Heart left ventricle (tissue), 16 donors: ENCODE measurements around the gene PTPRH. TPM values are rescaled to one million over a fixed set of nuclear protein-coding genes. Genes with fewer than 3 reads are reported as not detected.

Experiments
- ATAC-seq, 4 donors: fragments of 200-7000 bp; cut with Tn5 transposase; one replicate each; pipeline ENCODE4 v1.9.1; 2020 to 2022; ENCODE audit warnings: moderate library complexity in 4 of 4, mild to moderate bottlenecking in 3 of 4, moderate number of reproducible peaks in 1 of 4
- DNase-seq, 5 donors: peaks; one replicate each; pipeline ENCODE4 v3.0.0-alpha.2; 2020
- H3K27ac ChIP-seq, 12 donors: fragments of 200-600 bp; sonication (generic) in 4 of 12; one replicate each; pipeline versions ENCODE4 v1.5.0 to v1.8.0; 2016 to 2022; ENCODE audit warnings: mild to moderate bottlenecking in 2 of 12
- H3K27me3 ChIP-seq, 9 donors: fragments of 200-600 bp; sonication (generic) in 2 of 9; one replicate each; pipeline versions ENCODE4 v1.5.1 to v1.8.0; 2016 to 2022; ENCODE audit warnings: mild to moderate bottlenecking in 3 of 9
- H3K36me3 ChIP-seq, 9 donors: fragments of 200-600 bp; sonication (generic) in 2 of 9; one replicate each; pipeline versions ENCODE4 v1.5.0 to v1.8.0; 2018 to 2022; ENCODE audit warnings: mild to moderate bottlenecking in 2 of 9
- H3K4me1 ChIP-seq, 12 donors: fragments of 200-600 bp; sonication (generic) in 4 of 12; one replicate each; pipeline versions ENCODE4 v1.5.0 to v1.8.0; 2016 to 2022; ENCODE audit warnings: mild to moderate bottlenecking in 3 of 12
- H3K4me3 ChIP-seq, 12 donors: fragments of 200-600 bp; sonication (generic) in 4 of 12; one replicate each; pipeline versions ENCODE4 v1.5.0 to v1.8.0; 2017 to 2022; ENCODE audit warnings: mild to moderate bottlenecking in 9 of 12, moderate library complexity in 4 of 12
- H3K9me3 ChIP-seq, 12 donors: fragments of 200-600 bp; sonication (generic) in 4 of 12; one replicate each; pipeline versions ENCODE4 v1.5.0 to v1.8.0; 2016 to 2022; ENCODE audit warnings: mild to moderate bottlenecking in 1 of 12
- CTCF ChIP-seq, 12 donors: fragments of 200-600 bp; sonication (generic) in 4 of 12; IDR thresholded peaks; one replicate each; pipeline versions ENCODE4 v1.5.0 to v1.8.0; 2018 to 2022; ENCODE audit warnings: antibody characterized with exemption in 12 of 12, mild to moderate bottlenecking in 5 of 12
- POLR2A ChIP-seq, 2 donors: fragments of 450-650 bp; IDR thresholded peaks; one replicate each; pipeline ENCODE4 v1.6.1; 2017; ENCODE audit warnings: antibody characterized with exemption in 2 of 2, mild to moderate bottlenecking in 2 of 2, moderate library complexity in 2 of 2
- WGBS, 4 donors: extraction: QIAGEN DNeasy Blood & Tissue Kit in 2 of 4; methylation state at CpG; one replicate each; pipeline versions ENCODE4 v1.1.5 to v1.1.7; 2013 to 2018; 5-methylcytosine and 5-hydroxymethylcytosine counted together
- intact Hi-C, 10 donors: fragments of 100-400 bp; cut with DNase I; formaldehyde crosslinking; loops; one replicate each; pipeline versions ENCODE4 v1.11.1 to v1.14.2; 2022
- polyA plus RNA-seq, 2 donors: library from polyadenylated mRNA; stranded (reverse); fragments of 200-250 nt; gene quantifications; one replicate each; pipeline ENCODE4 v1.2.3, GENCODE V29; 2013
- total RNA-seq, 9 donors: library from RNA; depleted of rRNA in 2 of 9; stranded (reverse); fragments of >200 nt in 2 of 9; fragmentation: NEBNext Ultra II Directional in 3 of 9; extraction: Animal tissue kit (Norgen Biotek cat#: 25700) in 3 of 9; gene quantifications; one replicate each; pipeline versions ENCODE4 v1.1.0 to v1.2.4, GENCODE V29; 2016 to 2023
- donor health status: ischemic (EF 13 %, LVEDD 7.1; RV severe dilation, severe dysfunction).
- donor health status: healthy with polysubstance abuse.
- donor health status: DM: no; HTN: yes; CAD: no.
- donor health status: DM: no; HTN: no; CAD: no.
- donor health status: ischemic (EF 25% LVEDD 6.9; RV normal size, moderate dysfunction).
- donor health status: ischemic (EF 25% LVEDD 5.7; RV mildly dilated, moderate dysfunction).
- donor health status: healthy.
- donor health status: DM: yes; HTN: yes; CAD: no.
- donor health status: ischemic (EF 35%, LVEDD 5.7; RV mildly dilated, moderate dysfunction).
- donor health status: nonischemic (EF 11% LVEDD 7.7; RV severe dilation, severe dysfunction).
- donor health status: DM: yes; HTN: yes; CAD: no.
- donor health status: PGD.
- donor health status: ischemic (EF 29% LVEDD 5.4; RV normal size, mild dysfunction).
- donor health status: nonischemic (EF 23%, LVEDD 6.1; RV moderate dilation, normal function).

Gene PTPRH
- total and polyA plus RNA-seq, 11 donors = 0.75 to 11.4 (median 2.3) TPM

GRCh38 chr19:55257461-55258420 lies 48.4 kb upstream of the PTPRH start:
- Histone ChIP-seq H3K4me1 (peaks cover 4 to 63% (median 52%) of the 10 kb centered on the region in 12 donors), H3K36me3 (peaks cover 0 to 9% (median 0%) of the 10 kb centered on the region in 9 donors), H3K27ac (peak overlapping the region in 11 of 12 donors; percentile 85 to 98 (median 94)), H3K9me3 (no peaks in the 10 kb centered on the region), H3K4me3 (peak overlapping the region; percentile 76 to 99 (median 94)), H3K27me3 (no peaks in the 10 kb centered on the region)
- TF ChIP-seq CTCF (IDR thresholded peaks at IDR 0.05) (no peak), POLR2A (IDR thresholded peaks at IDR 0.05) (no peak)
- no peak for DNase-seq
- no peak for ATAC-seq
- WGBS, 4 donors = 2 to 4% (median 3%) methylated on average over 45 to 51 of the region's 51 CpGs
- intact Hi-C loops = loop anchor here in 4 of 10 donors (1.0 to 5.0 kb wide), 4 partner anchors 23 to 45 kb away; partner anchors contain the start of gene HSPBP1 (in 1 of the 4)

- TF ChIP-seq CTCF (IDR thresholded peaks at IDR 0.05) (no peak), POLR2A (IDR thresholded peaks at IDR 0.05) (no peak)
- intact Hi-C loops = loop anchor here in 2 of 10 donors (5.0 kb wide), 2 partner anchors 40 to 45 kb away; no protein-coding TSS in a partner anchor
- Histone ChIP-seq H3K4me3 (peak overlapping the region in 11 of 12 donors; percentile 76 to 99 (median 96)), H3K27me3 (no peaks in the 10 kb centered on the region), H3K36me3 (peaks cover 0 to 4% (median 0%) of the 10 kb centered on the region in 9 donors), H3K4me1 (peaks cover 4 to 72% (median 60%) of the 10 kb centered on the region in 12 donors), H3K9me3 (no peaks in the 10 kb centered on the region), H3K27ac (peak overlapping the region in 2 of 12 donors; percentile 85 to 98)
- DNase-seq (no peak), ATAC-seq (no peak)
- WGBS, 4 donors = 43 to 53% (median 49%) methylated on average over 22 of the region's 22 CpGs
Observed at GRCh38 chr19:55256562-55257460, 47.5 kb upstream of the PTPRH start.

- no peak for ATAC-seq
- 57 to 66% (median 60%) methylated on average over 17 of the region's 17 CpGs for WGBS, 4 donors
- intact Hi-C loops = loop anchor here in 2 of 10 donors (5.0 kb wide), 2 partner anchors 39 to 44 kb away; no protein-coding TSS in a partner anchor
- no peaks in the 10 kb centered on the region for H3K27me3 ChIP-seq
- peak overlapping the region in 4 of 12 donors; percentile 7 to 97 (median 56) for H3K4me3 ChIP-seq
- TF ChIP-seq POLR2A (IDR thresholded peaks at IDR 0.05) = no peak
- TF ChIP-seq CTCF (IDR thresholded peaks at IDR 0.05) = no peak
- DNase-seq = no peak
- peaks cover 4 to 82% (median 67%) of the 10 kb centered on the region in 12 donors for H3K4me1 ChIP-seq
- peak overlapping the region in 5 of 12 donors; percentile 4 to 98 (median 54) for H3K27ac ChIP-seq
- no peaks in the 10 kb centered on the region for H3K9me3 ChIP-seq
- peaks cover 0 to 4% (median 0%) of the 10 kb centered on the region in 9 donors for H3K36me3 ChIP-seq
Observed at GRCh38 chr19:55255618-55256423, 46.5 kb upstream of the PTPRH start.
